ENCODE results near the gene STUB1.

STUB1 gene

GRCh38 chr16:719815-720446, 39.7 kb downstream of the STUB1 start:
- peak; percentile 30 for TF ChIP-seq CTCF (IDR thresholded peaks at IDR 0.05; ENCODE audit: low read depth, low read length, missing control alignments)
- no peak for DNase-seq (ENCODE audit: extremely low read depth, low read depth)
- peak overlapping the region; percentile 73 for H3K4me3 ChIP-seq (replicated peaks; ENCODE audit: low read depth, low read length)

- no peak for DNase-seq (ENCODE audit: extremely low read depth, low read depth)
- peak overlapping the region; percentile 73 for H3K4me3 ChIP-seq (replicated peaks; ENCODE audit: low read depth, low read length)
- TF ChIP-seq CTCF (IDR thresholded peaks at IDR 0.05; ENCODE audit: low read depth, low read length, missing control alignments), result peak; percentile 23
These were observed 40.3 kb downstream of the STUB1 start for GRCh38 chr16:720447-720989.

GRCh38 chr16:720990-721764, 41.0 kb downstream of the STUB1 start, which contains the start of gene ANTKMT:
ANTKMT (plus strand) TSS chr16:721146; CDS start chr16:721275, 129 bp downstream.
- TF ChIP-seq CTCF (IDR thresholded peaks at IDR 0.05; ENCODE audit: low read depth, low read length, missing control alignments), result no peak
- no peak for DNase-seq (ENCODE audit: extremely low read depth, low read depth)
- H3K4me3 ChIP-seq (replicated peaks; ENCODE audit: low read depth, low read length), result peak within 1 kb of the TSS; percentile 73

GRCh38 chr16:721765-722540, 41.7 kb downstream of the STUB1 start:
- no peak for DNase-seq (ENCODE audit: extremely low read depth, low read depth)
- H3K4me3 ChIP-seq (replicated peaks; ENCODE audit: low read depth, low read length), result peak overlapping the region; percentile 73
- no peak for TF ChIP-seq CTCF (IDR thresholded peaks at IDR 0.05; ENCODE audit: low read depth, low read length, missing control alignments)

- no peak for DNase-seq (ENCODE audit: extremely low read depth, low read depth)
- TF ChIP-seq CTCF (IDR thresholded peaks at IDR 0.05; ENCODE audit: low read depth, low read length, missing control alignments), result no peak
These were observed 42.8 kb downstream of the STUB1 start for GRCh38 chr16:722835-723633.

GRCh38 chr16:723695-724094, 43.5 kb downstream of the STUB1 start:
- DNase-seq (ENCODE audit: extremely low read depth, low read depth), result no peak
- no peak overlapping the region for H3K4me3 ChIP-seq (replicated peaks; ENCODE audit: low read depth, low read length)
- TF ChIP-seq CTCF (IDR thresholded peaks at IDR 0.05; ENCODE audit: low read depth, low read length, missing control alignments), result no peak

More at GRCh38 chr16:722835-723633, 42.8 kb downstream of the STUB1 start:
- H3K4me3 ChIP-seq (replicated peaks; ENCODE audit: low read depth, low read length), result no peak overlapping the region

All from HFF-Myc (cell line).